ENCODE data around the gene OPCML. TPM values are rescaled to one million over a fixed set of nuclear protein-coding genes. Genes with fewer than 3 reads are reported as not detected.

OPCML gene
- total RNA-seq, 1 donor from 2014 or later: not detected

GRCh38 chr11:132586801-132587200 lies 945.5 kb downstream of the OPCML start:
- Histone ChIP-seq H3K4me1 (no peaks in the 10 kb centered on the region), H3K4me3 (no peak overlapping the region), H3K27me3 (no peaks in the 10 kb centered on the region), H3K9me3 (no peaks in the 10 kb centered on the region), H3K27ac (no peak overlapping the region), H3K36me3 (no peaks in the 10 kb centered on the region)
- no peak for DNase-seq (ENCODE audit: low spot score in 2 of 2)
- TF ChIP-seq CTCF (IDR thresholded peaks at IDR 0.05): no peak
- intact Hi-C loops (cut with DNase I): no loop called here

- DNase-seq (ENCODE audit: low spot score in 2 of 2): no peak
- Histone ChIP-seq H3K27me3 (no peaks in the 10 kb centered on the region), H3K27ac (no peak overlapping the region), H3K9me3 (no peaks in the 10 kb centered on the region), H3K36me3 (no peaks in the 10 kb centered on the region), H3K4me3 (no peak overlapping the region), H3K4me1 (no peaks in the 10 kb centered on the region)
- intact Hi-C loops (cut with DNase I): no loop called here
- no peak for TF ChIP-seq CTCF (IDR thresholded peaks at IDR 0.05)
Measured at GRCh38 chr11:132579634-132580327, 952.5 kb downstream of the OPCML start.

GRCh38 chr11:132579136-132579535 lies 953.2 kb downstream of the OPCML start:
- H3K4me1 ChIP-seq: no peaks in the 10 kb centered on the region
- H3K27me3 ChIP-seq: no peaks in the 10 kb centered on the region
- TF ChIP-seq CTCF (IDR thresholded peaks at IDR 0.05): no peak
- intact Hi-C loops (cut with DNase I): no loop called here
- H3K36me3 ChIP-seq: no peaks in the 10 kb centered on the region
- DNase-seq (ENCODE audit: low spot score in 2 of 2): no peak
- H3K27ac ChIP-seq: no peak overlapping the region
- no peak overlapping the region for H3K4me3 ChIP-seq
- no peaks in the 10 kb centered on the region for H3K9me3 ChIP-seq

- no peak overlapping the region for H3K4me3 ChIP-seq
- no peak for TF ChIP-seq CTCF (IDR thresholded peaks at IDR 0.05)
- DNase-seq (ENCODE audit: low spot score in 2 of 2): no peak
- H3K27ac ChIP-seq: no peak overlapping the region
- no peaks in the 10 kb centered on the region for H3K4me1 ChIP-seq
- H3K9me3 ChIP-seq: no peaks in the 10 kb centered on the region
- intact Hi-C loops (cut with DNase I): no loop called here
- no peaks in the 10 kb centered on the region for H3K27me3 ChIP-seq
- no peaks in the 10 kb centered on the region for H3K36me3 ChIP-seq
Measured at GRCh38 chr11:132578580-132578979, 953.7 kb downstream of the OPCML start.

- intact Hi-C loops (cut with DNase I): no loop called here
Measured at GRCh38 chr11:132576706-132577105, 955.6 kb downstream of the OPCML start.

More at GRCh38 chr11:132576706-132577105, 955.6 kb downstream of the OPCML start:
- Histone ChIP-seq H3K9me3 (no peaks in the 10 kb centered on the region), H3K4me1 (no peaks in the 10 kb centered on the region), H3K36me3 (no peaks in the 10 kb centered on the region), H3K27ac (no peak overlapping the region), H3K4me3 (no peak overlapping the region), H3K27me3 (no peaks in the 10 kb centered on the region)
- DNase-seq (ENCODE audit: low spot score in 2 of 2): no peak
- no peak for TF ChIP-seq CTCF (IDR thresholded peaks at IDR 0.05)
